Measurements from ENCODE around the gene ATP2B3. TPM values are rescaled to one million over a fixed set of nuclear protein-coding genes. Genes with fewer than 3 reads are reported as not detected.

Gene ATP2B3
- polyA plus RNA-seq, 4 donors = 0.30 to 0.36 TPM; not detected in 2

DNA sequence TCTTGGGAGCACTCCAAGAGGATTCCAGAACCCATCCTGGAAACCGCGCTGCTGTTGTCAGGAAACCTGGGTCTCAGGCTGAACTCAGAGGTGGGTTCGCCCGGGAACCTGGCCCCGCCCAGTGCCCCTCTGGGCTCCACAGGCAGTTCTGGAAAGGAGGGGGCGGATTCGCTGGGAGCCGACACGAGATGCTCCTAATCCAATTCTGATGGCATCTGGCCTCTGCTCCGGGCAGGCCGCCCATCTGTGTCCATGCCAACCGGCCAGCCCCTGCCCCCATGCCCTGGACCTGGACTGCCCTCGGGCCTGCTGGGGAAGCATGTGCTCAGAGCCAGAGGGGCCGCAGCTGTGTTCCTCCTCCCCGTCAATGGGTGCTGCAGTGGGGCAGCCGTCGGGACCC is 21.0 kb downstream of the ATP2B3 start:
- Histone ChIP-seq H3K4me3 (ENCODE audit: low read depth in 1 of 3, low read length in 3 of 3) (no peak overlapping the region), H3K27ac (ENCODE audit: low read depth in 1 of 3, low read length in 2 of 3) (no peak overlapping the region), H3K9me3 (ENCODE audit: control insufficient read depth in 2 of 2, insufficient read depth in 1 of 2, low read depth in 1 of 2, low read length in 1 of 2) (no peaks in the 10 kb centered on the region), H3K27me3 (ENCODE audit: control insufficient read depth in 3 of 3, insufficient read depth in 3 of 3, low read length in 3 of 3) (peaks cover 0 to 4% (median 4%) of the 10 kb centered on the region in 3 donors), H3K36me3 (ENCODE audit: control insufficient read depth in 3 of 3, insufficient read depth in 2 of 3, low read depth in 1 of 3, low read length in 3 of 3) (no peaks in the 10 kb centered on the region), H3K4me1 (ENCODE audit: control insufficient read depth in 3 of 3, insufficient read depth in 2 of 3, low read depth in 1 of 3, low read length in 2 of 3) (no peaks in the 10 kb centered on the region)
- 72 to 78% (median 77%) methylated on average over 15 to 17 of the region's 17 CpGs for WGBS, 3 donors
- no peak for DNase-seq
- no peak for FAIRE-seq

DNA sequence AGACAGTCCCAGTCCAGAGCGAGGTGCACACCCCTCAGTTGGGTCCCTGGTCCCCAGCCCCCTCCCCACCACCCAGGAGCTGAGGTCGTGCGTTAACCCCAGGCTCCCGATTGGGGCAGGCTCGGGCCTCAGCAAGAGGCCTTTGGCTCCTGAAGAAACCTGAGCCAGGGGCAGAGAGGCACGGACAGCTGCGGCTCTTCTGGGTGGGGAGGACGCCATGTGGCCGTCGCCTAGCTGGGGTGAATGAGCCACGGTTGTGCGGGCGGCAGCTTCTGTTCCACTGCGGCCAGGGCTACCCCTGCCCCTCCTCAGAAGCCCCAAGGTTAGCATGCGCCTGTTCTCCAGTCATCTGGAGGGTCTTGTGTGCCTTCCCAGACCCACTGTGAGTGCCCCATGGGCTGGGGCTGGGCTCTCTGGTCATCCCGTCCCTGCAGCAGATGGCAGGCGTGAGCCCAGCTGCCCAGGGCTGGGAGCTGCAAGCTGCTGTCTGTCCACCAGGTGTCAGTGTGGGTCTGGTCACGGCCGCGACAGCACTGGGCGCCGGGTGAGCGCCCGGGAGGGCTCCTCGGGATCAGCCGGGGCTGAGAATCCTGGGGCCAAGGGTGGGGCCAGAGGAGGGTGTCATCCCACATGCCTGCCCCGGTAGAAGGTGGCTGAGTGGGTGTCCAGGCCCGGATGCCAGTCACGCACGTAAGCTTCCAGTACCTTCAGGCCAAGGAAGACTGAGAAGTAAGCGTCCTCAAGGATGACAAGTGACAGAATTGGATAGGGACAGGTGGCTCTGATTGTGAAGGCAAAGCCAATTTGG is 21.9 kb downstream of the ATP2B3 start:
- Histone ChIP-seq H3K36me3 (ENCODE audit: control insufficient read depth in 3 of 3, insufficient read depth in 2 of 3, low read depth in 1 of 3, low read length in 3 of 3) (no peaks in the 10 kb centered on the region), H3K9me3 (ENCODE audit: control insufficient read depth in 2 of 2, insufficient read depth in 1 of 2, low read depth in 1 of 2, low read length in 1 of 2) (no peaks in the 10 kb centered on the region), H3K27ac (ENCODE audit: low read depth in 1 of 3, low read length in 2 of 3) (no peak overlapping the region), H3K27me3 (ENCODE audit: control insufficient read depth in 3 of 3, insufficient read depth in 3 of 3, low read length in 3 of 3) (peaks cover 0 to 4% (median 4%) of the 10 kb centered on the region in 3 donors), H3K4me1 (ENCODE audit: control insufficient read depth in 3 of 3, insufficient read depth in 2 of 3, low read depth in 1 of 3, low read length in 2 of 3) (peaks cover 0 to 6% (median 0%) of the 10 kb centered on the region in 3 donors), H3K4me3 (ENCODE audit: low read depth in 1 of 3, low read length in 3 of 3) (no peak overlapping the region)
- DNase-seq (peak; percentile 43 to 71), FAIRE-seq (no peak)
- 36 to 45% (median 41%) methylated on average over 26 to 31 of the region's 31 CpGs for WGBS, 3 donors

DNA sequence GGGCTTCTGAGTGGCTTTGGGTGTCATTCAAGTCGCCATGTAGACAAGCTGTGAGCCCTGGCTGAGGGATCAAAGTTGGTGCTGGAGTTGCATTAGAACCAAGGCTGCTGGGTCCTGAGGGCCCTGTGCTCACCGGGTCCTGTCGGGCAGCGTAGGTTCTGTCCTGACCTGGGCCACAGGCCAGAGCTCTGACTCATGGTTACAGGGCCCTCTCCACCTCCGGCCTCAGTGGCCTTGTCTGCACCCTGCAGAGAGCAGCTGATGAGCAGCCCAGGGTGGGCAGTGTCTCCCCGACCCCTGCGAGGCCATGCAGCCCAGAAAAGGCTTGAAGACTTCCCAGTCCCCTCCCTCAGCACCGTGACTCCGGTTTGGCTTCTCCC is 22.5 kb downstream of the ATP2B3 start:
- 61 to 74% (median 66%) methylated on average over 7 to 9 of the region's 9 CpGs for WGBS, 3 donors
- Histone ChIP-seq H3K36me3 (ENCODE audit: control insufficient read depth in 3 of 3, insufficient read depth in 2 of 3, low read depth in 1 of 3, low read length in 3 of 3) (no peaks in the 10 kb centered on the region), H3K27ac (ENCODE audit: low read depth in 1 of 3, low read length in 2 of 3) (no peak overlapping the region), H3K27me3 (ENCODE audit: control insufficient read depth in 3 of 3, insufficient read depth in 3 of 3, low read length in 3 of 3) (peaks cover 0 to 4% (median 4%) of the 10 kb centered on the region in 3 donors), H3K4me3 (ENCODE audit: low read depth in 1 of 3, low read length in 3 of 3) (no peak overlapping the region), H3K4me1 (ENCODE audit: control insufficient read depth in 3 of 3, insufficient read depth in 2 of 3, low read depth in 1 of 3, low read length in 2 of 3) (peaks cover 0 to 10% (median 0%) of the 10 kb centered on the region in 3 donors), H3K9me3 (ENCODE audit: control insufficient read depth in 2 of 2, insufficient read depth in 1 of 2, low read depth in 1 of 2, low read length in 1 of 2) (no peaks in the 10 kb centered on the region)
- DNase-seq (no peak), FAIRE-seq (no peak)

DNA sequence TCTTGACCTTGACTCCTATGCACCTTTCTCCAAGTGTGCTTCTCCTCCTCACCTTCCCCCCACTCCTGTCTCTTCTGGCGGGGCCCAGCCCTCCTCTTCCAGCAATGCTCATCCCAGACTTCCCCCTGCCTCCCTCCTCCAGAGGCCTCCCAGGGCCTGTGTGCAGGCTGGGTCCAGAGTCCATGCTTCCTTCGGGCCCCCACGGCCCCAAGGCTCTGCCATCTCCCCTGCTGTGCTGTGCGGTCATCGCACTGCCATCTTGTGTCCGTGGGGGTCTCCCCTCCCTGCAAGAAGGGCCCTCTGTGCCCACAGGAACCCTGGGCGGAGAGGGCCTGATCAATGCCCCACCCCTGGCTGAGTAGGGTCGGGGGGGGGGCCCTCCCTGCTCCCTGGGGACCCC is 27.3 kb downstream of the ATP2B3 start:
- H3K4me3 ChIP-seq (ENCODE audit: low read depth in 1 of 3, low read length in 3 of 3) = no peak overlapping the region
- H3K36me3 ChIP-seq (ENCODE audit: control insufficient read depth in 3 of 3, insufficient read depth in 2 of 3, low read depth in 1 of 3, low read length in 3 of 3) = no peaks in the 10 kb centered on the region
- peak in 1 of 2 donors; percentile 68 for DNase-seq
- 57 to 62% (median 57%) methylated on average over 7 to 8 of the region's 8 CpGs for whole genome bisulfite sequencing, 3 donors
- H3K27me3 ChIP-seq (ENCODE audit: control insufficient read depth in 3 of 3, insufficient read depth in 3 of 3, low read length in 3 of 3) = no peaks in the 10 kb centered on the region
- no peak overlapping the region for H3K27ac ChIP-seq (ENCODE audit: low read depth in 1 of 3, low read length in 2 of 3)
- H3K4me1 ChIP-seq (ENCODE audit: control insufficient read depth in 3 of 3, insufficient read depth in 2 of 3, low read depth in 1 of 3, low read length in 2 of 3) = peaks cover 0 to 13% (median 0%) of the 10 kb centered on the region in 3 donors
- FAIRE-seq = no peak
- H3K9me3 ChIP-seq (ENCODE audit: control insufficient read depth in 2 of 2, insufficient read depth in 1 of 2, low read depth in 1 of 2, low read length in 1 of 2) = no peaks in the 10 kb centered on the region

DNA sequence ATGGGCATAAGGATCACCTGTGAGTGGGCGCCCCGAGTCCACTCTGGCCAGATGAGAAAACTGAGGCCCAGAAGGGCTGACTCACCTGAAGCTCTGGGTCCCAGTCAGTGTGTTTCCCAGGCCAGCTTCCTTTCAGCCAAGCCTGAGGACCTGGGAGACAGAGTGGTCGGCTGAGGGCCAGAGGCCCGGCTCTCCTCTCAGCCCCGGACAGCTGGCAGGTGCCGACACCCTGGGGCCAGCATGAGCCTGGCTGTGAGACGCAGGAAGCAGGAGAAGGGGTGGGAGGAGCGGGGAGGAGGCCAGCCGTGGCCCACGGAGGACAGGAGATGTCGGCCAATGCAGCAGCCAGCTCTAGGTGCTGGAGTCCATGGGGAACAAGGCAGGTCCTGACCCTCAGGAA is 28.9 kb downstream of the ATP2B3 start:
- Histone ChIP-seq H3K36me3 (ENCODE audit: control insufficient read depth in 3 of 3, insufficient read depth in 2 of 3, low read depth in 1 of 3, low read length in 3 of 3) (no peaks in the 10 kb centered on the region), H3K27me3 (ENCODE audit: control insufficient read depth in 3 of 3, insufficient read depth in 3 of 3, low read length in 3 of 3) (no peaks in the 10 kb centered on the region), H3K4me3 (ENCODE audit: low read depth in 1 of 3, low read length in 3 of 3) (no peak overlapping the region), H3K27ac (ENCODE audit: low read depth in 1 of 3, low read length in 2 of 3) (no peak overlapping the region), H3K9me3 (ENCODE audit: control insufficient read depth in 2 of 2, insufficient read depth in 1 of 2, low read depth in 1 of 2, low read length in 1 of 2) (no peaks in the 10 kb centered on the region), H3K4me1 (ENCODE audit: control insufficient read depth in 3 of 3, insufficient read depth in 2 of 3, low read depth in 1 of 3, low read length in 2 of 3) (peaks cover 0 to 13% (median 0%) of the 10 kb centered on the region in 3 donors)
- WGBS, 3 donors = 72 to 80% (median 78%) methylated on average over 6 to 11 of the region's 11 CpGs
- DNase-seq (no peak), FAIRE-seq (no peak)

DNA sequence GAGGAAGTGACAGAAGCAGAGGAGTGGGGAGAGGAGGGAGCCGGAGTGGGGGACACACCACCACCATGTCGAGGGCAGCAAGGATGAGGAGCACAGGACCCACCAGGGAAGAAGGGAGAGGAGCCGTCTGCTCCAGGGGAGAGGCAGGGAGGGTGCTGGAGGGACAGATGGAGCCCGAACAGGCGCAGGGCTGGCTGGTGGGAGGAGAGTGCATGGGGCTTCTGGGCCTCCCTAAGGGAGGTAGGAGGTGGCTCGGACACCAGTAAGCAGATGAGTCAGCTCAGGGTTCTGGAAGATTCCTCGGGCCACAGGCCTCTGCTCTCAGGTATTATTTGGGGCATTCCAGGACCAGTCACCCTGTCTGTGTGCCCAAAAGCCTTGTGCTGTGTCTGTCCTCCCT is 29.8 kb downstream of the ATP2B3 start:
- Histone ChIP-seq H3K27me3 (ENCODE audit: control insufficient read depth in 3 of 3, insufficient read depth in 3 of 3, low read length in 3 of 3) (no peaks in the 10 kb centered on the region), H3K9me3 (ENCODE audit: control insufficient read depth in 2 of 2, insufficient read depth in 1 of 2, low read depth in 1 of 2, low read length in 1 of 2) (no peaks in the 10 kb centered on the region), H3K27ac (ENCODE audit: low read depth in 1 of 3, low read length in 2 of 3) (no peak overlapping the region), H3K4me1 (ENCODE audit: control insufficient read depth in 3 of 3, insufficient read depth in 2 of 3, low read depth in 1 of 3, low read length in 2 of 3) (peaks cover 0 to 13% (median 0%) of the 10 kb centered on the region in 3 donors), H3K4me3 (ENCODE audit: low read depth in 1 of 3, low read length in 3 of 3) (no peak overlapping the region), H3K36me3 (ENCODE audit: control insufficient read depth in 3 of 3, insufficient read depth in 2 of 3, low read depth in 1 of 3, low read length in 3 of 3) (no peaks in the 10 kb centered on the region)
- DNase-seq (no peak), FAIRE-seq (no peak)
- 59 to 66% (median 60%) methylated on average over 5 to 7 of the region's 7 CpGs for WGBS, 3 donors

DNA sequence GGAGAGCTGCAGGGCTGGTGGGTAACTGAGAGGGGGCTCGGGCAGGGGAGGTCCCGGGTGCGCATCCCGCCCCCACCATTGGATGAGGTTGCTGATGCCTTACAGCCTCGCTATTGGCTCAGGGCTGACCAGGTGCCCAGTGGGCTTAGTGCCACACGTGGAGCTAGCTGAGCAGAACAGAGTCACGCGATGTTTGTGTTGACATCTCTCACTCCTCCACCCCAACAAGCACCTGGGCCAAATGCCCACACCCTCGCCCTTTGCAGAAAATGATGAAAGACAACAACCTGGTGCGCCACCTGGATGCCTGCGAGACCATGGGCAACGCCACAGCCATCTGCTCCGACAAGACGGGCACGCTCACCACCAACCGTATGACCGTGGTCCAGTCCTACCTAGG is 31.8 kb downstream of the ATP2B3 start:
- no peak overlapping the region for H3K4me3 ChIP-seq (ENCODE audit: low read depth in 1 of 3, low read length in 3 of 3)
- no peak for DNase-seq
- no peak overlapping the region for H3K27ac ChIP-seq (ENCODE audit: low read depth in 1 of 3, low read length in 2 of 3)
- peaks cover 0 to 9% (median 0%) of the 10 kb centered on the region in 3 donors for H3K4me1 ChIP-seq (ENCODE audit: control insufficient read depth in 3 of 3, insufficient read depth in 2 of 3, low read depth in 1 of 3, low read length in 2 of 3)
- H3K9me3 ChIP-seq (ENCODE audit: control insufficient read depth in 2 of 2, insufficient read depth in 1 of 2, low read depth in 1 of 2, low read length in 1 of 2) = no peaks in the 10 kb centered on the region
- FAIRE-seq = no peak
- H3K36me3 ChIP-seq (ENCODE audit: control insufficient read depth in 3 of 3, insufficient read depth in 2 of 3, low read depth in 1 of 3, low read length in 3 of 3) = no peaks in the 10 kb centered on the region
- WGBS, 3 donors = 75 to 88% (median 83%) methylated on average over 9 to 17 of the region's 17 CpGs
- H3K27me3 ChIP-seq (ENCODE audit: control insufficient read depth in 3 of 3, insufficient read depth in 3 of 3, low read length in 3 of 3) = no peaks in the 10 kb centered on the region

DNA sequence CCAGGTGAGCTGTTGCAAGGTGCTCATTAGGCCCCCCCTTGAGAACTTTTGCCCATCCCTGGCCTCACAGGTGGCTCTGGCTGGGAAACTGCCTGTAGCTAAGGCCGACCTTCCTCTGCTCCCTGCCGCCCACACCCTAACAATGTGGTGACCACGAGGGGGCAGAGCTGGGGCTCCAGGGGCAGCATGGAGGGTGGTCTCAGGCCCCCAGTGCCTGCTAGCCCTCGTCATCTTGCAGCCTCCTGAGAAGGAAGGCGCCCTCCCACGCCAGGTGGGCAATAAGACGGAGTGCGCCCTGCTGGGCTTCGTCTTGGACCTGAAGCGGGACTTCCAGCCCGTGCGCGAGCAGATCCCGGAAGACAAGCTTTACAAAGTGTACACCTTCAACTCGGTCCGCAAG is 32.4 kb downstream of the ATP2B3 start:
- no peak for FAIRE-seq
- H3K4me1 ChIP-seq (ENCODE audit: control insufficient read depth in 3 of 3, insufficient read depth in 2 of 3, low read depth in 1 of 3, low read length in 2 of 3) = peaks cover 0 to 4% (median 0%) of the 10 kb centered on the region in 3 donors
- WGBS, 3 donors = 78 to 84% (median 82%) methylated on average over 11 to 16 of the region's 16 CpGs

More for the DNA sequence above, 32.4 kb downstream of the ATP2B3 start:
- Histone ChIP-seq H3K4me3 (ENCODE audit: low read depth in 1 of 3, low read length in 3 of 3) (no peak overlapping the region), H3K36me3 (ENCODE audit: control insufficient read depth in 3 of 3, insufficient read depth in 2 of 3, low read depth in 1 of 3, low read length in 3 of 3) (no peaks in the 10 kb centered on the region), H3K9me3 (ENCODE audit: control insufficient read depth in 2 of 2, insufficient read depth in 1 of 2, low read depth in 1 of 2, low read length in 1 of 2) (no peaks in the 10 kb centered on the region), H3K27ac (ENCODE audit: low read depth in 1 of 3, low read length in 2 of 3) (no peak overlapping the region), H3K27me3 (ENCODE audit: control insufficient read depth in 3 of 3, insufficient read depth in 3 of 3, low read length in 3 of 3) (no peaks in the 10 kb centered on the region)
- no peak for DNase-seq

Data from small intestine (tissue), 7 donors.